ENCODE results near the gene CLUH. TPM values are rescaled to one million over a fixed set of nuclear protein-coding genes. Genes with fewer than 3 reads are reported as not detected.

Gene CLUH
- polyA plus RNA-seq, 1 experiment: 13.4 TPM

DNA sequence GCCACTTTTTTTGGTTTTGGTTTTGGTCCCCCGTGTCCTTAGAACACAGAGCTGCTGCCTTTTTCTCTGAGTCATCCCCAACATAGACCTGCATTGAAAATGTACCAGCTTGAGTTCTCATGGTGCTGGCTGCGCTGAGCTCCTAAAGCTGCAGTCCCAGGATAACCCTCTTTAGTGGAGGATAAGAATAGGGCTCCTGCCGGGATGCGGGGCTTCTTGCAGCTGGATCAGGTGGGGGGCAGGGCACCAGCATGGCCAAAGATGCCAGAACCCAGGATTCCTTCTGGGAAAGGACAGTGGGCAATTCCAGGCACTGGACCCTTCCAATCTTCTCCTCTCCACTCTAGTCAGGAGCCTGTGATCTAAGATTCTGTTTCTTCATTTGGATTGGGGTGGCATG is 8.3 kb upstream of the CLUH start:
- TF ChIP-seq, protein P1, sequence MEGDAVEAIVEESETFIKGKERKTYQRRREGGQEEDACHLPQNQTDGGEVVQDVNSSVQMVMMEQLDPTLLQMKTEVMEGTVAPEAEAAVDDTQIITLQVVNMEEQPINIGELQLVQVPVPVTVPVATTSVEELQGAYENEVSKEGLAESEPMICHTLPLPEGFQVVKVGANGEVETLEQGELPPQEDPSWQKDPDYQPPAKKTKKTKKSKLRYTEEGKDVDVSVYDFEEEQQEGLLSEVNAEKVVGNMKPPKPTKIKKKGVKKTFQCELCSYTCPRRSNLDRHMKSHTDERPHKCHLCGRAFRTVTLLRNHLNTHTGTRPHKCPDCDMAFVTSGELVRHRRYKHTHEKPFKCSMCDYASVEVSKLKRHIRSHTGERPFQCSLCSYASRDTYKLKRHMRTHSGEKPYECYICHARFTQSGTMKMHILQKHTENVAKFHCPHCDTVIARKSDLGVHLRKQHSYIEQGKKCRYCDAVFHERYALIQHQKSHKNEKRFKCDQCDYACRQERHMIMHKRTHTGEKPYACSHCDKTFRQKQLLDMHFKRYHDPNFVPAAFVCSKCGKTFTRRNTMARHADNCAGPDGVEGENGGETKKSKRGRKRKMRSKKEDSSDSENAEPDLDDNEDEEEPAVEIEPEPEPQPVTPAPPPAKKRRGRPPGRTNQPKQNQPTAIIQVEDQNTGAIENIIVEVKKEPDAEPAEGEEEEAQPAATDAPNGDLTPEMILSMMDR (IDR thresholded peaks at IDR 0.05; ENCODE audit: insufficient read depth, low read depth, low read length): no peak
- CTCF ChIA-PET: no interaction called here
- no peak for DNase-seq (ENCODE audit: low read depth)
- H3K36me3 ChIP-seq (ENCODE audit: control insufficient read depth, insufficient read depth, low read length): no peaks in the 10 kb centered on the region
- peaks cover 10% of the 10 kb centered on the region for H3K27me3 ChIP-seq (ENCODE audit: control insufficient read depth, insufficient read depth, low read length)
- POLR2A ChIA-PET: no interaction called here
- H3K4me3 ChIP-seq (ENCODE audit: low read depth, low read length): no peak overlapping the region

DNA sequence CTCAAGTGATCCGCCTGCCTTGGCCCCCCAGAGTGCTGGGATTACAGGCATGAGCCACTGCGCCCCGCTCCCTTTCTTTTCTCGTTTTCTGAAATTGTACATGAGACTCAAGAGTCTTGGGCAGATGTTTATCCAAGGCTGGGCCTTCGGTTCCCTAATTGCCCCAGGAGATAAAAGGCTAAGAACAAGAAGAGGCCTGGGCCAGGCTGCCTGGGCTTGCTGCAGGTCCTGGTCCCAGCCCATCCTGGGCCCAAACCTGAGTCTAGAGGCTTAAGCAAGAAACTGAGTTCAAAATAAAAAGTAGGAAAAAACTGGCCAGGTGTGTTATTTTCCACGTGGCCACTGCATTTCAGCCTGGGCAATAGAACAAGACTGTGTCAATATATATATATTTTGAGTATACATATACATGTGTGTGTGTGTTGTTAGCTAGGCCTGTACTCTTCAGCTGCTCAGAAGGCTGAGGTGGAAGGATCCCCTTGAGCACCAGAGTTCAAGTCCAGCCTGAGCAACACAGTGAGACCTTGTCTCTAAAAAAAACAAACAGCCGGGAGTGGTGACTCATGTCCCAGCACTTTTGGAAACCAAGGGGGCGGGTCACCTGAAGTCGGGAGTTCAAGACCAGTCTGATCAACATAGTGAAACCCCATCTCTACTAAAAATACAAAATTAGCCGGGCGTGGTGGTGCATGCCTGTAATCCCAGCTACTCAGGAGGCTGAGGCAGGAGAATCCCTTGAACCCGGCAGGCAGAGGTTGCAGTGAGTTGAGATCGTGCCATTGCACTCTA is 6.8 kb upstream of the CLUH start:
- ChIA-PET CTCF (no interaction called here), POLR2A (interaction anchor here (0.7 kb wide), 1 partner anchor 207 kb away, joined by 3 read pairs; no protein-coding TSS in a partner anchor)
- TF ChIP-seq, protein P1 (IDR thresholded peaks at IDR 0.05; ENCODE audit: insufficient read depth, low read depth, low read length): no peak
- Histone ChIP-seq H3K4me3 (ENCODE audit: low read depth, low read length) (no peak overlapping the region), H3K36me3 (ENCODE audit: control insufficient read depth, insufficient read depth, low read length) (no peaks in the 10 kb centered on the region), H3K27me3 (ENCODE audit: control insufficient read depth, insufficient read depth, low read length) (peaks cover 9% of the 10 kb centered on the region)
- DNase-seq (ENCODE audit: low read depth): no peak

DNA sequence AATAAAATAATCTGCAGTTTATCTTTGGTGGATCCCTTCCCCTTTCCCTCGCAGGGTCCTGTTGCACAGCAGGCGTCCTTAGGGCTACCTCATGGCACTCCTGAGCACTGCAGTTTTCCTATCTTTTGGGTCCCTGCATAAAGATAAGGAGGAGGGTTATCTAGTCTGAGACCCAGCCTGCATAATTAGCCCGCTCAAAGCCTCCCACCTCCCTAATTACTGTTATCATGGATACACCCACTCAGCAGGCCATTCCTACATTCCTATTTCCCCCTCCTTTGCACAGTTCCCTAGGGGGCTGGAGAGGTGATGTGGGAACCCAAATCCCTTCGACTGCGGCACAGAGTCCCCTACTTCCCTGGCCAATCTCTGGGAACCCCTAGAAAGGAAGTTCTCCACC is 5.1 kb upstream of the CLUH start:
- TF ChIP-seq, protein P1 (IDR thresholded peaks at IDR 0.05; ENCODE audit: insufficient read depth, low read depth, low read length): no peak
- DNase-seq (ENCODE audit: low read depth): no peak
- ChIA-PET CTCF (no interaction called here), POLR2A (no interaction called here)
- Histone ChIP-seq H3K36me3 (ENCODE audit: control insufficient read depth, insufficient read depth, low read length) (no peaks in the 10 kb centered on the region), H3K27me3 (ENCODE audit: control insufficient read depth, insufficient read depth, low read length) (peaks cover 1% of the 10 kb centered on the region; the same call in 1 of the 2 replicates), H3K4me3 (ENCODE audit: low read depth, low read length) (no peak overlapping the region)

DNA sequence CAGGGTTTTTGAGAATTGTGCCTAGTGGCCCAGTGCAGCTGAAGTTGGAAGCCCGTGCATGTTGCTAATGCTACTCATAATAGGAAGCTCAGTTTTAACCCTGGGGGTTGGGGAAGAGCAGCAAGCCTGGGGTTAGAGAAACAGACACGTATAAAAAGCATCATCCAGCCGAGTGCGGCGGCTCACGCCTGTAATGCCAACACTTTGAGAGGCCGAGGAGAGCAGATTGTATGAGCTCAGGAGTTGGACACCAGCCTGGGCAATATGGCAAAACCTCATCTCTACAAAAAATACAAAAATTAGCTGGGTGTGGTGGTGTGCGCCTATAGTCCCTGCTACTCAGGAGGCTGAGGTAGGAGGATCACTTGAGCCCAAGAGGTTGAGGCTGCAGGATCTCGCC is 2.3 kb upstream of the CLUH start:
- no peaks in the 10 kb centered on the region for H3K36me3 ChIP-seq (ENCODE audit: control insufficient read depth, insufficient read depth, low read length)
- CTCF ChIA-PET: no interaction called here
- POLR2A ChIA-PET: no interaction called here
- TF ChIP-seq, protein P1 (IDR thresholded peaks at IDR 0.05; ENCODE audit: insufficient read depth, low read depth, low read length): no peak
- no peaks in the 10 kb centered on the region for H3K27me3 ChIP-seq (ENCODE audit: control insufficient read depth, insufficient read depth, low read length)
- H3K4me3 ChIP-seq (ENCODE audit: low read depth, low read length): no peak overlapping the region
- no peak for DNase-seq (ENCODE audit: low read depth)

DNA sequence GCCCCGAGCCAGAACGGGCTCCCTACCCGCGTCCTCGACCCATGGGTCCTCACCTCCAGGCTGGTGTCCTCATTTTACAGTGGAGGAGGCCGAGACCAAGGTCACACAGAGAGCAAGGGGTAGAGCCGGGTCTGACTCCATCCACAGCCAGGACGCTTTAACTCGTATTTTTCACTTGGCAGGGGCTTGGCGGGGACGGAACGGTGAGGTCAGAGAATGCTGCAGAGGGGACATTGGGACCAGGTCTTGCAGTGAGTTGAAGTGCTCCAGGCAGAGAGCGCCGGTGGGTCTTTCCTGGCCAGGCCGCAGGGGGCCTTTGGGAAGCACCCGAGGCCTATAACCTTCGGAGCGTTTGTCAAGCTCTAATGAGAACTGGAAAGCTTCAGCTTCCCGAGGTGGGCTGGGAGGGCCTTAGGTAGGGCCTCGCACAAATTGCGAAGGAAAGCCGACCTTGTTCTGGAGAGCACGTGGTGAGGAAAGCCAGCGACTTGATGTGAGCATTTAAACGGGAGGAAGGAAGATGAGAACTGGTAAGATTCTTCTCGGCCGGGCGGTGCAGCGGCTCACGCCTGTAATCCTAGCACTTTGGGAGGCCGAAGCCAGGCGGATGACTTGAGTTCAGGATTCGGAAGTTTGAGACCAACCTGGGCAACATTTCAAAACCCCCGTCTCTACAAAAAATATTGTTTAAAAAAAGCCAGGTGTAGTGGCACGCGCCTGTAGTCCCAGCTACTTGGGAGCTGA is 908 bp upstream of the CLUH start:
- Histone ChIP-seq H3K4me3 (ENCODE audit: low read depth, low read length) (peak overlapping the region; percentile 66), H3K27me3 (ENCODE audit: control insufficient read depth, insufficient read depth, low read length) (no peaks in the 10 kb centered on the region), H3K36me3 (ENCODE audit: control insufficient read depth, insufficient read depth, low read length) (no peaks in the 10 kb centered on the region; the same call in 1 of the 2 replicates)
- DNase-seq (ENCODE audit: low read depth): no peak
- POLR2A ChIA-PET: no interaction called here
- CTCF ChIA-PET: no interaction called here
- TF ChIP-seq, protein P1 (IDR thresholded peaks at IDR 0.05; ENCODE audit: insufficient read depth, low read depth, low read length): no peak
